HG02840 (cell line): ENCODE measurements around the gene LSM7.

Experiments
- ATAC-seq: cut with Tn5 transposase; IDR thresholded peaks from one replicate; pipeline ENCODE4 v1.9.1; 2021; ENCODE audit warnings: mild to moderate bottlenecking, moderate library complexity, moderate number of reproducible peaks; ENCODE audit not compliant: unreplicated experiment, low FRiP score

LSM7 gene

DNA sequence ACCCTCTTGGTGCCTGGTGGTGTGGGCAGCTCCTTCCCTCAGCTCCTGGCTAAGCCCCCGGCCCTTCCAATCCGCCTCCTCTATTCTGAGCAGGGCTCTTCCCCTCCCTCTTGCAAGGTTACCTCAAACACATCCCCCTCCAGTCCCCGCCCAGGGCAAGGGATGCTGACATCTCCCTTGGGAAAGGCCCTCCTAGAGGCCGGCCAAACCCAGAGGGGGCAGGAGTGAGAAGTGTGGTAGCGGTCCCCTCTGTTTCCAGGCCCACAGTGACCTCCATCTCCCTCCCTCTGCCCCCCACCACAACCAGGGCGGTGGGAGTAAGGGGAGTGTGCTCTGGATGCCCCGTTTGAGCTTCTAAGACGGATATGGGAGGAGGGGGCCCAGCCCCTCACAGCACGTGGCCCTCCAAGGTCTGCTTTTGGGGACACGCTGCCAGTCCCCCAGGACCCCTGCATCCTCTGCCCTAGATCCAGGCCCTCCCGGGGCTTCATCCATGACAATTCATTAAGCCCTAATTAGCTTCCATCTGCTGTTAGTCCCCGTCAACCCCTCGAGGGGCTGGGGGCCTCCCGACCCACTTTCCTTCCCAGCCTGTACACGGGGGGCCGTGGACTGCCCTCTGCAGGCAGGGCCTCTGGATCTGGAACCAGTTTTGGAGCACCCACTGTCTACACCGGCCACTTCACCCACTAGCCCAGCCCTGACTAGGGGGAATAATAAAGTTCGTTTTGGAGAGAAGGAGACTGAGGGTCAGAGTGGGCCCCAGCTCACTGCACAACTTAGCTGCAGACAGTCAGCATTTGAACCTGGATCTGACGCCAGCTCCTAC, 22.7 kb downstream of the LSM7 start:
- no peak for ATAC-seq

DNA sequence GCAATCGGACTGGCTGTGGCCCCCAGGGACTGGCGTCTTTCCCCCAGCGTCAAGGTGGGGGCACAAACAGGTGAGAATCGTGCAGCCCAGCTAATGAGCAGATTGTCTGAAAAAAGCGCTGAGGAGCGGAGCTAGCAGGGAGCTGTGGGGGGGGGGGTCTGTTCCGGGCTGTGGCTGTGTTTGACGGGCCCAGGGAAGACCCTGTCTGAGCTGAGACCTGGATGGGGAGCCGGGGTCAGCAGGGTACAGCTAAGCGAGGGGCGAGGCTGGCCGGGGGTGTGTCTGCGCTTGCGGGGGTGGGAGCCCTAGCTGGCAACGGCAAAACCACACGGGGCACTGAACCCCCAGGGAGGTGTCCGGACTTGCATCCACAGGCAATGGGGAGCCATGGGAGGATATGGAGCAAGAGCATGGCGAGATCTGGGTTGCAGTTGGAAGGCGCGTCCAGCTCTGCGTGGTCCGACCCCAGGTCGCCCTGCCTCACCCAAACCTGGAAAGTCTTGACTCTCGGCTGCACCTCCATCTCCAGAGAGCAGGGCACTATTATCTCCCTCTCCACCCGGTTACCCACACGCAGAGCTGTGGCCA, 25.1 kb downstream of the LSM7 start:
- ATAC-seq, result no peak

DNA sequence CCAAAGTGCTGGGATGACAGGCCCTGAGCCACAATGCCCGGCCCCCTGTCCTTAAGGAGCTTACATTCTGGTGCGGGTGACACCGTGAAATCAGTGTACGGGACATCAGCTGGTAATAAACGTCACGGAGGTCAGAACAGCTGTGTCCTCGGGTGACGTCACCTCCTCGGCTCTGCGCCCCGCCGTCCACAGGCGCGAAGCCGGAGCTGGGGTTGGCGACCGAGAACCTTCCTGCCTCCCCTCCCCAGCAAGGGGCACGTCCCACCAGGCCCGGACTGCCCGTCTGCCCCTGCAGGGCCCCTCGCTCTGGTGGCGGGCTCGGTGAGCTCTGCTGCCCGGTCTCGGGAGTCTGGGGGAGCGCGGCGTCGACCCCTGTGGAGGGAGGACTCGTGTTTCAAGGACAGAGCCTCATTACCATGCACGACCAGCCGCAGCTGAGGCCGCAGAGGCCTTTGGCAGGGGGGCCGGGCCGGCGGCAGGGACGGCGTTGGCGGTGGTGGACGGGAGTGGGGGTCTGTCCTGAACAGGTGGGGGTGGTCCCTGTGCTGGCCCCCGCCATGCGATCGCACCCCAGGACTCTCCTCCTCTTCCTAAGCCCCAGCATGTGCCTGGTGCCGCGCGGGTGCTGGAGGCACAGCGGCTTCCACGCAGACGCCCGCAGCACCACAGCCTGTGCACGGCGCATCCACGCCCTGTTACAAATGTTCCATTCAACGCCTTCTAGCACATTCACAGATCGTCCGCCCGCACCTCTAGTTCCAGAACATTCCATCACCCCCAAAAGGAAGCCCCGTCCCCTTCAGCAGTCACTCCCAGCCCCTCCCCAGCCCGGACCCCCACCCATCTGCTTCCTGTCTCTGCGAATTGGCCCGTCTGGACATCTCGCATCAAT, 25.8 kb downstream of the LSM7 start:
- ATAC-seq, result no peak

DNA sequence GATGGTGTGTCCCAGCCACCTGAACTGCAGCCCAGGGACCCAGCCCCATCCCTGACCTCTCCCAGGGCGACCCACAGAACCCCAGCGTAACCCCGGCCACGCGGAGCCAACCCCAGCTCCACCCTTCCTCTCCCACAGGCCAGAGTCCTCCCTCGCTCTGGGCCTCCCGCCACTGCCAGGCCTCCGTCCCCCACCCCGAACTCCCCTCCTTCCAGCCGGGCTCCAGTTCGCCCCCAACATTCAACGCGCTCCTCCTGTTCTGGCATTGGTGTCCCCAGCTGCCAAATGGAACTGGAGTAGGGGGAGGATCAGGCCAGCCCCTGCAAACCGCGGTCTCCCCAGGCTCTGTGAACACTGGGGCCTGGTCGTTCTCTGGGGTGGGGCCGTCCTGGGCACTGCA, 27.9 kb downstream of the LSM7 start:
- ATAC-seq, result no peak

DNA sequence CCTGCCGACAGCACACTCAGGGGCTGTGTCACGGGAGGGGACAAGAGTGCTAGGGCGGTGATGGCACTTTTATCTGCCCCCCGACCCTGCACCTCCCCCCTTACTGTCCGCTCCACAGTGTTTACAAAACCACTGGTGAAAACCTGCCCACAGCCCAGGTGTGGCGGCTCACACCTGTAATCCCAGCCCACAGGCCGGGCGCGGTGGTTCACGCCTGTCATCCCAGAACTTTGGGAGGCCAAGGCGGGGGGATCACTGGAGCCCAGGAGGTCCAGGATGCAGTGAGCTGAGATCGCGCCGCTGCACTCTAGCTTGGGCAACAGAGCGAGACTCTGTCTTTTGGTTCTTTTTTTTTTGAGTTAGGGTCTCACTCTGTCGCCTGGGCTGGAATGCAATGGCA, 32.2 kb downstream of the LSM7 start:
- ATAC-seq, result no peak

DNA sequence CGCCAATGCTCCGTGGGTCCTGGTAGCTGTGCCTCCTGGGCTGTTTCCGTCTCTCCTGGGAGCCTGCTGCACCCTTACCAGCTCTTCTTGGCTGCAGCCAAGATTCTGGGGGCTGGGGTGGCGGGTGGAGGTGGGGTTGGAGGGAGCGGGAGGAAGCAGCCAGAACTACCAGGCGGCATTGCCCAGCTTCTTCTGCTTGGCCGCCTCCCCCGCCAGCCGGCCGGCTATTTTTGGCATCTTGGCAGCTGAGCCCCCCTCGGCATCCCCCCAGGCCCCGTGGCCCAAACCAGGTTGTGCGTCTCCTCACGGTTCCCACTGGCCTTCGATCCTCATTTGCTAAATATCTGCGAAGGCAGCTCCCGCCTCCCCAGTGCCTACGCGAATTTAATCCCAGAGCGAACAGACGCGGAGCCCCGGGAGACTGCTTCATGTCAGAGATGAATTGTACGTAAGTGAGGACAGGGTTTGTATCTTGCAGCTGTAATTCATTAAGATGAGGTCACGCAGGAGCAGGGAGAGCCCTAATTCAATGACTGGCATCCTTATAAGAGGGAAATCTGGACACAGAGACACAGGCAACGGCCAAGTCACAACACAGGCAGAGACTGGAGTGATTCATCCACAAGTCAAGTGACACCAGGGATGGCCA, 33.6 kb downstream of the LSM7 start:
- ATAC-seq, result no peak

DNA sequence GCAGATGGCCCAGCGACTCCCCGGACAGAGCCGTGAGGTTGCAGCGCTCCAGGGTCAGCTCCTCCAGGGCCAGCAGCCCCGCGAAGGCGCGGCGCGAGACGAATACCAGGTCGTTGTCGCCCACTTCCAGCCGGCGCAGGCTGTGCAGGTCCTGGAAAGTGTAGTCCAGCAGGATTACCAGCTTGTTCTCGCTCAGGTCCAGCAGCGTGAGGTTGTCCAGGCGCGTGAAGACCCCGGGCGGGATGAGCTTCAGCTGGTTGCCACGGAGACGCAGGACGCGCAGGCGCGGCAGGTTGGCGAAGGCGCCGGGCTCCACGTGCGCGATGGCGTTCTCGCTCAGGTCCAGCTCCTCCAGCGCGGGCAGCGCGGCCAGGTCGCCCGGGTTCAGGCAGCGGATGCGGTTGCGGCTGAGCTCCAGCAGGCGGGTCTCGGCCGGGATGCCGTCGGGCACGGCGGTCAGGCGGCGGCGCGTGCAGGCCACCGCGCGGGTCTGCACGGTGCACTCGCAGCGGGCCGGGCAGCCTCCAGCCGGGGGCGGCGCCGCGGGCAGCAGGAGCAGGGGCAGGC, 37.1 kb downstream of the LSM7 start:
- no peak for ATAC-seq

DNA sequence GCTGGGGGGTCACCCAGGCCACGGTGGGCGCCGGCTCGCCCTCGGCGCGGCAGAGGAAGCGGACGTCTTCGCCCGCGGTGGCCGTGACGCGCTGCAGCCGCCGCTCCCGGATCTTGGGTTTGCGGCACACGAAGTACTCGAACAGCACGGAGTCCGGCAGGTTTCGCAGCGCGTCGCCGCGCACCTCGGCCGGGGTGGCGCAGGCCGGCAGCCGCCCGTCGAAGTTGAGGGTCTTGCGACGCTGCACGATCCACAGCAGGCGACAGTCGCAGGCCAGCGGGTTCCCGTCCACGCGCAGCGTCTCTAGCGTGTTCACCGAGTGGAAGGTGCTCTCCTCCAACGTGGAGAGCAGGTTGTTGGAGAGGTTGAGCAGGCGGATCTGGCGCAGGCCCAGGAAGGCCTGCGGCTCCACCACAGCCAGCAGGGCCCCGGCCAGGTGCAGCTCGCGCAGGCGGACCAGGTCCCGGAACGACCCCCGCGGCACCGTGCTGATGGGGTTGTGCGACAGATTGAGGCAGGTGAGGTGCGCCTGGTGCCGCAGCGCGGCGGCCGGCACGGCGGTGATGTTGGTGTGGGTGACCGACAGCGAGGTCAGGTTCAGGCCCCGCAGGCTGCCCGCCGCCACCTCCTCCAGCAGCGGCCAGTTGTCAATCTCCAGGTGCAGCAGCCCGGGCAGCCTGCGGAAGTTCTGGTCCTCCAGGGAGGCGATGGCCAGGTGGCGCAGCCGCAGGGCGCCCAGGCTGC, 37.8 kb downstream of the LSM7 start:
- ATAC-seq, result peak; percentile 16

DNA sequence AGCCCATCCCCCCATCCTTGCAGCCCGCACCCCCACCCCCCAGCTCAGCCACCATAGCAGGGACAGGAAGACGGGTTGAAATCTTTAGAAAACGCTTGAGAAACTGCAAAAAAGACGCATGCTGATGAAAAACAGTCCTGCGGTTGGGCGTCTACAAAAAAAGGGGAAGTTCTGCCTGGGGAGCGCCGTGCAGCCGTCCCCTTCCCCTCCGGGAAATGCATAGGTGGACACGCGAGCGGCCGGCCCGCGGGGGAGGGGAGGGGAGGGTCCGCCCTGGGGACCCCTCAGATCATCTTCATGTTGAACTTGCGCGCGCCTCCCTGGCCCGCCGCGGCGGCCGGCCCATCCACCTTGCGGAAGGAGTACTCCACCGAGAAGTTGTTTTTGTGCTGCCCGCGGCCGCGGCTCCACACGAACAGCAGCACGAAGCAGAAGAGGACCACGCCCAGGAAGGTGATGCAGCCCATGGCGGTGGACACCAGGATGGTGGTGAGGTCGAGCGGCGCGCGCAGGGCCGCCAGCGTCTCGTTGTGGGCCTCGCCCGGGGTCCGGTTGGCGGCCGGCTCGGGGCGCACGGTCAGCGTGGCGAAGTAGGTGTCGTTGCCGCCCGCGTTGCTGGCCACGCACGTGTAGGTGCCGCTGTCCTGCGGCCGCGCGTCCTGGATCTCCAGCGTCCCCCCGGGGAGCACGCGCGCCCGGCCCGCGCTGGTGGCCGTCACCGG, 38.5 kb downstream of the LSM7 start:
- peak; percentile 49 for ATAC-seq

DNA sequence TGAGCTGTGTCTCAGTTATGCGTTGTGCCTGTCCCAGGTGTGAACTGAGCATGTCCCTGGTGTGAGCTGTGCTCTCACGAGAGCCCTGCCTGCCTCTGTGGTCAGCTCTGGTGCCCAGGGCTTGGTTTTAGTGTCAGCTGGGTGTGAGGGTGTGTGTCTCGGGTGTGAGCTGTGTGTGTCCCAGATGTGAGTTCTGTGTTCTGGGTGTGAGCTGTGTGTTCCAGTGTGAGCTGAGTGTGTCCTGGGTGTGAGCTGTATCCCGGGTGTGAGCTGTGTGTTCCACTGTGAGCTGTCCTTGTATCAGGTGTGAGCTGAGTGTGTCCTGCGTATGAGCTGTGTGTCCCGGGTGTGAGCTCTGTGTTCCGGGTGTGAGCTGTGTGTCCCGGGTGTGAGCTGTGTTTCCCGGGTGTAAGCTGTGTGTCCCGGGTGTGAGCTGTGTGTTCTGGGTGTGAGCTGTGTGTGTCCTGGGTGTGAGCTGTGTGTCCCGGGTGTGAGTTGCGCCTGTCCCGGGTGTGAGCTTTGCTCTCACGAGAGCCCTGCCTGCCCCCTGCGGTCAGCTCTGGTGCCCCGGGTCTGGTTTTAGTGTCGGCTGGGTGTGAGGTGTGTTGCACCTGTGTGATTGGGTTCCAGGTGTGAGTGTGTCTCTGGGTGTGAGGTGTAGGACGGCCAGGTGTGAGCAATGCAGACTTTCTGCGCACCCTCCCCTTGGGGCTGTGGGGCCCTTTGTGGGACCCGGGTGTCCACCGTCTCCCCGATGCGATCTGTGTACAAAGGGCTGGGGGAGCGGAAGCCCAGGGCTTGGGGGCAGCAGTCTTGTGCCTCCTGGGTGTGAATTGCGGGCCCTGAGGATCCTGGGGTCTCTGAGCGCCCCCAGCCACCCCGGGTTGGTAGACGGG, 39.3 kb downstream of the LSM7 start:
- no peak for ATAC-seq

DNA sequence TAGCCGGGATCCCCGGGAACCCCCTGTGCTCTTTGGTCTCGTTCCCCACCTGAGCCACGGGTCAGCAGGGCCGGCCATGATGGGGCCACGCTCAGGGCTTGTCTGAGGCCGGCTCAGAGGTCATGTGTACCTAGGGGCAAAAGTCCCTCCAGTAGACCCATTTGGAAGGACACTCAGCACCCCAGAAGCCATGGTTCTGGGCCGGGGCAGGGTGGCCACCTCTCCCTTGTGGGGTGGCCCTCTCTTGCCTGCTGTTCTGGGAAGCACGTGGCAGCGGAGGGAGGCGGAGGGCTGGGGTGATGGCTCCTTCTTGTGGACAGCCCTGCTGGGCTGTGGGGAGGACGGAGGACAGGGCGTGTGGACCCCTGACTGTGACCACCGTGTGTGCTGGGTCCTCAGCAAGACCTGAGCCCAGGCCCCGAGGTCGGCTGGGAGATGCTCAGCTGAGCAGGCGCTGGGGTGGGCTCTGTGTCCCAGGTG, 40.0 kb downstream of the LSM7 start:
- no peak for ATAC-seq

DNA sequence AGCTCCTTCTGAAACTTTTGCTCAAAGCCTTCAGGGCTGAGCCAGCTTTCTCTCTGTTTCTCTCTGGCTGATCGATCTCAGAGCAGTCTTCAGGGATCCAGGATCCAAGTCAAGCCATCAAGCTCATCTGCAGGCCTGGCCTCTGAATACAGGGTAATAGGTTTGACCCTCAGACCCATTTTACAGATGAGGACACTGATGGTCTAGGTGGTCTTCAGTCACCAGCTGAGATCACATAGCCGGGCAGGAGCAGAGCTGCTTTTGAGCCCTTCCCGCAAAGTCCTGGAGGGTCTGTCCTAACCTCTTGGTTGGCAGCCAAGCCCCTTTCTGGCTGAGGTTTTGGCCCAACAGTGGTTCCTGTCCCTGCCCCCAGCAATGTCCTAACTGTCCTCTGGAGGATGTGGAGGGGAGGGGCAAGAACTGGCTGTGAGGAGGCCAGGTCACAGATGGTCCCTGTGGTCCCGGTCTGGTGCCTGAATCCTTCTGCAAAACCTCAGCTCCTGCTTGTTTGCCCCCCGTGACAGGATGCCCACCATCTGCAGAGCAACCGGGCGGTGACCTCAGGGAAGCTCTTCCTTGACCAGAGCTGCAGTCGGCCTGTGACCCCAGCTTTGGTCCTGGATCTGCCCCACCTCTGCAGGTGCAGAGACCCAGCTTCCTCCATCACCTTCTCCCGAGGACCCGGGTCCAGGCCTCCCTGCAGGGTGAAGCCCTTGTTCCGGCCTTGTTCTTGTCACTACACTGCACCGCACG, 40.6 kb downstream of the LSM7 start:
- ATAC-seq, result no peak

DNA sequence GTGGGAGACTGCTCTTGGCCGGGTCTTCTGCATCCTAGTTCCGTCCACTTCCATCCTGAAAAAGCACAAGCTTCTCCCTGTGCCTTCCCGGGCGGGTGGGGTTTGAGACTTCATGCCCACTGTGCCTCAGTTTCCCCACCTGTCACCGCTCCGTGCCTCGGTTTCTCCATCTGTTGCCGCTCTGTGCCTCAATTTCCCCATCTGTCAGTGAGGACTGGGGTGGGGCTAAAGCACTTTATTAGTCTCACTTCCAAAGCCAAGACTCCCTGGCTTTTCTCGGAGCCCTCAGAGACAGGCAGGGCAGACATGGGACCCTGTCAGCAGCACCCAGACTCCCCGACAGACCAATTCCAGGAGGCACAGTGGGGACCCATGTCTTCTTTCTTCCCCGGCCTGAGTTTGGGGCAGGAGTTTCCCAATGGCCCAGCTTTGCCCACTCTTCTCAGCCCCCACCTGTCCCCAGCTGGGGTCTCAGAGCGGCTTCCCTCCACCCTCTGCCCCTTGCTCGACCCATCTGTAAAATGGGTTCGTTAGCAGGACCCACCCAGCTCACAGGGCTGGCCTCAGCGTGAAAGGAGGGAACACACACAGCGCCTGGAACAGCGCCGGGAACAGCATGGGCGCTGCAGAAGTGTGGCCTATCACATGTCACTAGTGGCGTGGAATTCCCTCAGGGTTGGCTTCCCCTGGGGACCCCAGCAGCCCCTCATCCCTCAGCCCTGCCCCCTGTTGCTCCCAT, 41.8 kb downstream of the LSM7 start:
- no peak for ATAC-seq

DNA sequence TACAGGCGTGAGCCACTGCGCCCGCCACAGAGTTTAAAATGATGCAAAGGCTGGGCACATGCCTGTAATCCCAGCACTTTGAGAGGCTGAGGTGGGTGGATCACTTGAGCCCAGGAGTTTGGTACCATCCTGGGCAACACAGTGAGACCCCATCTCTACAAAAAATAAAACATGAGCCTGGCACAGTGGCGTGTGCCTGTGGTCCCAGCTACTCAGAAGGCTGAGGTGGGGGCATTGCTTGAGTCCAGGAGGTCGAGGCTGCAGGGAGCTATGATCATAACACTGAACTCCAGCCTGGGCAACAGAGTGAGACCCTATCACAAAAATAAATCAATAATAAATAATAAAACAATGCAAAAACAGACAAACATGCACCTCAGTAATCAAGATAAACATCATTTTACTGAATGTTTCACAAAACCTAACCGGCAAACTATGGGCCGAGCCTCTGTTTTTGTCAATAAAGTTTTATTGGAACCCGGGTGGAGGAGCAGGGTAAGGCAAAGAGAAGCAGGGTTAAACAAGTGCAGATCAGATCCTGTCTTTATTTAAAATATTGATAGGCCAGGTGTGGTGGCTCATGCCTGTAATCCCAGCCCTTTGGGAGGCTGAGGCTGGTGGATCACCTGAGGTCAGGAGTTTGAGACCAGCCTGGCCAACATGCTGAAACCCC, 44.4 kb downstream of the LSM7 start:
- no peak for ATAC-seq

DNA sequence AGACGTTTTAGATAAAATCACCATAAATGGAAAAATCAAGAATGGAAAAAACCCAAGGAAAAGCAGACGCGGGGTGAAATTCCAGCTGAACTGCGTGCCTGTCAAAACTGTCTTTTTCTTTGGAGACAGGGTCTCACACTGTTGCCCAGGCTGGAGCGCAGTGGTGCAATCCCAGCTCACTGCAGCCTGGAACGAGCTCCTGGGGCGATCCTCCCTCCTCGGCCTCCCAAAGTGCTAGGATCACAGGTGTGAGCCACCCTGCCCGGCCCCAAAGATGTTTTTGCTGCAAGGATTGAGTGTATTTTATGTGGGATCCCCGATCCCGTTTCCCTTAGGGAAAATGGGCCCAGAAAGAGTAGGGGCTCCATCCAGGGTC, 45.5 kb downstream of the LSM7 start:
- no peak for ATAC-seq
